GM12892 (cell line): Measurements from ENCODE around the gene CTBP2.

Experiments used
- POLR2A ChIP-seq: IDR thresholded peaks from 2 replicates; pipeline ENCODE4 v1.6.1; 2011; ENCODE audit warnings: low read depth, low read length, control low read depth
- POLR2AphosphoS5 ChIP-seq: IDR thresholded peaks from 2 replicates; pipeline ENCODE4 v1.6.1; 2011; ENCODE audit warnings: low read depth, low read length, control low read depth
- TAF1 ChIP-seq: IDR thresholded peaks from 2 replicates; pipeline ENCODE4 v1.6.1; 2011; ENCODE audit warnings: low read depth, mild to moderate bottlenecking, control low read depth, low read length, borderline replicate concordance

DNA sequence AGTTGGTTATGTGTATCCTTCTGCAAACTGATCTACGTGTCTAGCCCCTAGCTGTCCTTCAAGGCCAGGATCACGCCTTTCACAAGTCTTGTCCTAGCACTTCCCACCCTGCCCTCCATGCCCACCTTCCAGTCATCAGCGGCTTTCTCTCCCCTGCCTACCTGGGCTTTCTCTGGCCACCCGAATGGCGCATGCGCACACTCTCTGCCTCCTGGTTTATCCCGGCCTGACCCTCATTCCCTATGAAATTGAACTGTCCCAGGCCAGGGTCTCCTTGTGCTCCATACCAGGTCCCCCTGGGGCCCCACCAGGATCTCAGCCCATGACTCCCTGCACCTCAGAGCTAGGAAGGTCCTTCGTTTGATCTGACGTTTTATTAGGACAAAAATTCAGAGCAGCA, 31.6 kb upstream of the CTBP2 start:
- TF ChIP-seq POLR2A = no peak
- TF ChIP-seq POLR2AphosphoS5 = no peak
- no peak for TF ChIP-seq TAF1
